ENCODE data around the gene CMTM3. TPM values are rescaled to one million over a fixed set of nuclear protein-coding genes. Genes with fewer than 3 reads are reported as not detected.
"Not testable (repeated sequence)": the region's sequence is repeated elsewhere in the genome, so short reads cannot be mapped to it uniquely, and the experiment has no call there.

The CMTM3 gene
- total and polyA plus RNA-seq, 2 experiments from 2014 or later, result 32.6 to 47.0 TPM

- TF ChIP-seq EZH2 (IDR thresholded peaks at IDR 0.05; ENCODE audit: insufficient read depth, poor library complexity, severe bottlenecking), result no peak
- TF ChIP-seq EZH2phosphoT487 (IDR thresholded peaks at IDR 0.05; ENCODE audit: insufficient read depth, low read depth), result no peak
- Histone ChIP-seq H4K20me1 (ENCODE audit: insufficient read depth) (no peaks in the 10 kb centered on the region), H3K4me2 (ENCODE audit: unreplicated experiment) (no peak overlapping the region), H3K9me3 (ENCODE audit: low read depth) (no peaks in the 10 kb centered on the region), H2AFZ (no peak overlapping the region), H3K4me1 (ENCODE audit: insufficient read depth) (peaks cover 10% of the 10 kb centered on the region), H3K27me3 (replicated peaks; ENCODE audit: insufficient read depth) (no peaks in the 10 kb centered on the region), H3K36me3 (ENCODE audit: low read depth) (peaks cover 7% of the 10 kb centered on the region; the same call in 1 of the 2 replicates), H3K79me2 (ENCODE audit: insufficient read depth) (peaks cover 38% of the 10 kb centered on the region), H3F3A (ENCODE audit: insufficient read depth) (no peaks in the 10 kb centered on the region), H3K4me3 (no peak overlapping the region), H3K9me2 (ENCODE audit: insufficient read depth) (no peaks in the 10 kb centered on the region), H3K9ac (peak overlapping the region; percentile 52), H3K27ac (peak overlapping the region; percentile 9; the same call in 1 of the 2 replicates)
- peak; percentile 90 for DNase-seq
- in situ Hi-C loops (cut with MboI), result no loop called here
- WGBS, 2 experiments (ENCODE audit: low coverage in 1 of 2, low lambda C conversion rate in 2 of 2, missing lambda C conversion rate in 2 of 2), result 34% methylated on average over 17 of the region's 17 CpGs
These were observed 4.0 kb downstream of the CMTM3 start for GRCh38 chr16:66608241-66609138.

GRCh38 chr16:66609139-66609510 lies 4.6 kb downstream of the CMTM3 start:
- H3K4me3 ChIP-seq, result no peak overlapping the region
- H2AFZ ChIP-seq, result no peak overlapping the region
- DNase-seq, result no peak
- in situ Hi-C loops (cut with MboI), result no loop called here
- no peaks in the 10 kb centered on the region for H3K9me2 ChIP-seq (ENCODE audit: insufficient read depth)
- H3K36me3 ChIP-seq (ENCODE audit: low read depth), result peaks cover 7% of the 10 kb centered on the region; the same call in 1 of the 2 replicates
- H3K27ac ChIP-seq, result no peak overlapping the region
- peaks cover 10% of the 10 kb centered on the region for H3K4me1 ChIP-seq (ENCODE audit: insufficient read depth)
- H3K27me3 ChIP-seq (replicated peaks; ENCODE audit: insufficient read depth), result no peaks in the 10 kb centered on the region
- no peaks in the 10 kb centered on the region for H3K9me3 ChIP-seq (ENCODE audit: low read depth)
- peaks cover 38% of the 10 kb centered on the region for H3K79me2 ChIP-seq (ENCODE audit: insufficient read depth)
- H3F3A ChIP-seq (ENCODE audit: insufficient read depth), result no peaks in the 10 kb centered on the region
- no peak for TF ChIP-seq EZH2 (IDR thresholded peaks at IDR 0.05; ENCODE audit: insufficient read depth, poor library complexity, severe bottlenecking)
- peak overlapping the region; percentile 52 for H3K9ac ChIP-seq
- 92 to 96% methylated on average over 12 of the region's 12 CpGs for WGBS, 2 experiments (ENCODE audit: low coverage in 1 of 2, low lambda C conversion rate in 2 of 2, missing lambda C conversion rate in 2 of 2)
- H4K20me1 ChIP-seq (ENCODE audit: insufficient read depth), result no peaks in the 10 kb centered on the region
- H3K4me2 ChIP-seq (ENCODE audit: unreplicated experiment), result no peak overlapping the region

GRCh38 chr16:66610111-66610820 lies 5.8 kb downstream of the CMTM3 start:
- Histone ChIP-seq H4K20me1 (ENCODE audit: insufficient read depth) (no peaks in the 10 kb centered on the region), H3K4me2 (ENCODE audit: unreplicated experiment) (no peak overlapping the region), H3K9ac (no peak overlapping the region), H2AFZ (no peak overlapping the region), H3F3A (ENCODE audit: insufficient read depth) (no peaks in the 10 kb centered on the region; the same call in 1 of the 2 replicates), H3K9me2 (ENCODE audit: insufficient read depth) (no peaks in the 10 kb centered on the region), H3K4me1 (ENCODE audit: insufficient read depth) (peaks cover 10% of the 10 kb centered on the region), H3K27ac (no peak overlapping the region), H3K36me3 (ENCODE audit: low read depth) (peaks cover 7% of the 10 kb centered on the region; the same call in 1 of the 2 replicates), H3K79me2 (ENCODE audit: insufficient read depth) (peaks cover 33% of the 10 kb centered on the region), H3K9me3 (ENCODE audit: low read depth) (no peaks in the 10 kb centered on the region), H3K27me3 (replicated peaks; ENCODE audit: insufficient read depth) (no peaks in the 10 kb centered on the region), H3K4me3 (no peak overlapping the region)
- DNase-seq, result no peak
- in situ Hi-C loops (cut with MboI), result loop anchor here (10.0 kb wide), 1 partner anchor 95 kb away; no protein-coding TSS in a partner anchor
- TF ChIP-seq EZH2 (IDR thresholded peaks at IDR 0.05; ENCODE audit: insufficient read depth, poor library complexity, severe bottlenecking), result no peak
- TF ChIP-seq EZH2phosphoT487 (IDR thresholded peaks at IDR 0.05; ENCODE audit: insufficient read depth, low read depth), result no peak
- WGBS, 2 experiments (ENCODE audit: low coverage in 1 of 2, low lambda C conversion rate in 2 of 2, missing lambda C conversion rate in 2 of 2), result 90 to 93% methylated on average over 14 of the region's 14 CpGs

- not testable (repeated sequence) for H3K36me3 ChIP-seq (ENCODE audit: low read depth)
These were observed 7.4 kb downstream of the CMTM3 start for GRCh38 chr16:66611911-66612310.

More at GRCh38 chr16:66611911-66612310, 7.4 kb downstream of the CMTM3 start:
- H3K27ac ChIP-seq; H3K9ac ChIP-seq; H3K9me3 ChIP-seq (ENCODE audit: low read depth); H3K4me2 ChIP-seq (ENCODE audit: unreplicated experiment); H2AFZ ChIP-seq; H3K9me2 ChIP-seq (ENCODE audit: insufficient read depth); H3K4me3 ChIP-seq; H3K27me3 ChIP-seq (replicated peaks; ENCODE audit: insufficient read depth); H3F3A ChIP-seq (ENCODE audit: insufficient read depth); DNase-seq; H4K20me1 ChIP-seq (ENCODE audit: insufficient read depth): not testable (repeated sequence)
- Histone ChIP-seq H3K4me1 (ENCODE audit: insufficient read depth) (peaks cover 24% of the 10 kb centered on the region), H3K79me2 (ENCODE audit: insufficient read depth) (peaks cover 17% of the 10 kb centered on the region)
- WGBS, 2 experiments (ENCODE audit: low coverage in 1 of 2, low lambda C conversion rate in 2 of 2, missing lambda C conversion rate in 2 of 2), result 96 to 97% methylated on average over 8 of the region's 8 CpGs
- in situ Hi-C loops (cut with MboI), result loop anchor here (10.0 kb wide), 1 partner anchor 93 kb away; no protein-coding TSS in a partner anchor

All from GM23248 (cell line).